Kidney capillary endothelial cell (primary cell): ENCODE results near the gene KLHL22.
"Not testable (repeated sequence)": the region's sequence is repeated elsewhere in the genome, so short reads cannot be mapped to it uniquely, and the experiment has no call there.

Experiments
- DNase-seq: peaks from one replicate; pipeline ENCODE4 v3.0.0-alpha.2; 2018; ENCODE audit warnings: low spot score

KLHL22 gene

DNA sequence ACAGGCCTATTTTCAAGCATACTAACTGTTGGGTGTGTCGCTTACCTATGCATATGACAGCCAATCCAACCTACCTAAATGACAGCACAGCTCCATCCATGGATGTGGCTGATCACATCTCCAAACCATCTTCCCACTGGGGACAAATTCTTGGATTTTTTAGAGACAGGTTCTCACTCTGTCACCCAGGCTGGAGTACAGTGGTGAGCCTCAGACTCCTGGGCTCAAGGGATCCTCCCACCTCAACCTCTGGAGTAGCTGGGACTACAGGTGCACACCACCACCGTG is 76.0 kb downstream of the KLHL22 start:
- no peak for DNase-seq

DNA sequence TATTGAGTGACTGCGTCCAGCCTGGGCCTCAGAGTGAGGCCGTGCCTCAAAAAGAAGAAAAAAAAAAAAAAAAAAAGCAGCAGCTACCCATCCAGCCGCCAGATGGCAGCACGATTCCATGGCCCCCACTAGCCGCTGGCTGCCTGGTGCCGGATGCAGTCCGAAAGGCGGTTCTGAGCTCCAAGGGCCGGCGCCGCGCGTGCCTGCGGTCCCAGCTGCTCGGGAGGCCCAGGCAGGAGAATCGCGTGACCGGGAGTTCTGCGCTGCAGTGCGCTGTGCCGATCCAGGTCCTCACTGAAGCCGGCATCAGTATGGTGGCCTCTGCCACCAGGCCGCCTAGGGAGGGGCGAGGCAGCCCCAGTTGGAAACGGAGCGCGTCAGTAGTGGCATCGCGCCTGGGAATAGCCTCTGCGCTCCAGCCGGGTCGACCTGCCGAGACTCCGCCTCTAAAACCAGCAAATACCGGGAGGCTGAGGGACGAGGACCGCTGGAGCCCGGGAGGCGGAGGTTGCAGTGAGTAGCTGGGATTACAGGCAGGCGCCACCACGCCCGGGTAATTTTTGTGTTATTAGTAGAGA is 77.3 kb downstream of the KLHL22 start:
- DNase-seq, result peak; percentile 72

DNA sequence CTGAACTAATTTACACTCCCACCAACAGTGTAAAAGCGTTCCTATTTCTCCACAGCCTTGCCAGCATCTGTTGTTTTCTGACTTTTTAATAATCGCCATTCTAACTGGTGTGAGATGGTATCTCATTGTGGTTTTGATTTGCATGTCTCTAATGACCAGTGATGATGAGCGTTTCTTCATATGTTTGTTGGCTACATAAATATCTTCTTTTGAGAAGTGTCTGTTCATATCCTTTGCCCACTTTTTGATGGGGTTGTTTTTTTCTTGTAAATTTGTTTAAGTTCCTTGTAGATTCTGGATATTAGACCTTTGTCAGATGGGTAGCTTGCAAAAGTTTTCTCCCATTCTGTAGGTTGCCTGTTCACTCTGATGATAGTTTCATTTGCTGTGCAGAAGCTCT is 79.9 kb downstream of the KLHL22 start:
- not testable (repeated sequence) for DNase-seq

DNA sequence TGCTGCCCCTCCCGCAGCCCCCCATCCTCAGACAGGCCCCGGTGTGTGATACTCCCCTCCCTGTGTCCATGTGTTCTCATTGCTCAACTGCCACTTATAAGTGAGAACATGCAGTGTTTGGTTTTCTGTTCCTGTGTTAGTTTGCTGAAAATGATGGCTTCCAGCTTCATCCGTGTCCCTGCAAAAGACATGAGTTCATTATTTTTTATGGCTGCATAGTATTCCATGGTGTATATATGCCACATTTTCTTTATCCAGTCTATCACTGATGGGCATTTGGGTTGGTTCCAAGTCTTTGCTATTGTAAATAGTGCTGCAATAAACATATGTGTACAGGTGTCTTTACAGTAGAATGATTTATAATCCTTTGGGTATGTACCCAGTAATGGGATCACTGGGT is 80.4 kb downstream of the KLHL22 start:
- not testable (repeated sequence) for DNase-seq

DNA sequence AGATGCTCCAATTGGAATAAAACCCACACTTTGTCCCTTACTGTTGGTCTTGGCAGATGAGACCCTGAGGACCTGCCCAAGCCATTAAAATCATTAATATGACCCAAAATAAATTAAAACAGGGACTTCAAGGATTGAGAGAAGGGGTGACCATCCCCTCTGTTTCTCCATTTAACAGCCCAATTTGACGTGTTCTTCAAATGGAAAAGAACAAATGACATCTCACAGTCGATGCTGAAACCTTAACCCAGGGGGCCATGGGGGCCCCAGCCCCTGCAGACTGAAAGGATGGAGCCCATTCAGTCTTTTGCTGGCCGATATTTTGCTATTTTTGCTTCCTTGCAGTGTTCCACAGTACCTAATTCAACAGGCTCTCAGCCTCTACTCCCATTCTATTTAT is 81.1 kb downstream of the KLHL22 start:
- DNase-seq, result no peak

DNA sequence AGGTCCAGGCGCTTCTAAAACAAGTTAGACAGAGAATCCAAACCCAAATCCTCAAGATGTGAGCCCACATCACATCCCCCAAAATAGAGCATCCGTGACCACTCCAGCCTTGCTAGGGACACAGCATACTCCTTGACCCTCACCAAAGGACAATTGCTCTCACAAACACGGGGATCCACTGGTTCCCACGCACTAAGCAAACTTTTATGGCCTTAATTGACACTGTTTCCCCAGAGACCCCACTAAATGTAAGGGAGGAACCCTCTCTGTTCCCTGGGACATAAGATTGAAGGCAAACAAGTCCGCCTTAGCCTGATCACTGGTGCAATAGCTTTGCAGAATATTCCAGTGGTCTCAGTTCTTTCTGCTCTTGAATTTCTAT is 81.5 kb downstream of the KLHL22 start:
- DNase-seq, result no peak

DNA sequence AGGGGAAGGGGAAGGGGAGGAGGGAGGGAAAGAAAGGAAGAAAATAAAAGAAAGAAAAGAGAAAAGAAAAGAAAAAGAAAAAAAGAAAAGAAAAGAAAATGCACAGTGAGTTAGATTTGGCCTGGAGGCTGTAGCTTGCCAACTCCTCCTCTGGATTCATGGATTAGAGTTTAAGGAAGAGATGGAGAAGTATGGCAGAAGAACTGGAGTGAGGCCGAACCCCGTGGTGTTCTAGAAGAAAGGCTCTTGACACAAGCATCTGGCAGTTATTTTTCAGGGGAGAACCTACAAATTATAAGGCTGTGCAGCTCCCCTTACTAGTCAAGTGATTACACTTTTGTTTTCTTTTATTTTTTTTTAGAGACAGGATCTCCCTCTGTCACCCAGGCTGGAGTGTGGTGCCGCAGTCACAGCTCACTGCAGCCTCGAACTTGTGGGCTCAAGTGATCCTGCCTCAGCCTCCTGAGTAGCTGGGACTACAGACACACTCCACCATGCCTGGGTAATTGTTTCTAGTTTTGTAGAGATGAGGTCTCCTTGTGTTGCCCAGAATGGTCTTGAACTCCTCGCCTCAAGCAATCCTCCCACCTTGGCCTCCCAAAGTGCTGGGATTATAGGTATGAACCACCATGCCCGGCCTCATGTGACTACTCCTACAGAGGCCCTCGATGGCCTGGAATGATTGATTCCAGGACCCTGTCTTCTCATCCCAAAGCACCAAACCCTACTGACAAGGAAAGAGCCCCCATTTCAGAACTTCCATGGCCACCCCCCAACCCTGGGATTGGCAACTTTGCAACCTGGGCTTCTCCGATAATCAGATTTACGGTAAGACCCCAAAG is 82.2 kb downstream of the KLHL22 start:
- no peak for DNase-seq

DNA sequence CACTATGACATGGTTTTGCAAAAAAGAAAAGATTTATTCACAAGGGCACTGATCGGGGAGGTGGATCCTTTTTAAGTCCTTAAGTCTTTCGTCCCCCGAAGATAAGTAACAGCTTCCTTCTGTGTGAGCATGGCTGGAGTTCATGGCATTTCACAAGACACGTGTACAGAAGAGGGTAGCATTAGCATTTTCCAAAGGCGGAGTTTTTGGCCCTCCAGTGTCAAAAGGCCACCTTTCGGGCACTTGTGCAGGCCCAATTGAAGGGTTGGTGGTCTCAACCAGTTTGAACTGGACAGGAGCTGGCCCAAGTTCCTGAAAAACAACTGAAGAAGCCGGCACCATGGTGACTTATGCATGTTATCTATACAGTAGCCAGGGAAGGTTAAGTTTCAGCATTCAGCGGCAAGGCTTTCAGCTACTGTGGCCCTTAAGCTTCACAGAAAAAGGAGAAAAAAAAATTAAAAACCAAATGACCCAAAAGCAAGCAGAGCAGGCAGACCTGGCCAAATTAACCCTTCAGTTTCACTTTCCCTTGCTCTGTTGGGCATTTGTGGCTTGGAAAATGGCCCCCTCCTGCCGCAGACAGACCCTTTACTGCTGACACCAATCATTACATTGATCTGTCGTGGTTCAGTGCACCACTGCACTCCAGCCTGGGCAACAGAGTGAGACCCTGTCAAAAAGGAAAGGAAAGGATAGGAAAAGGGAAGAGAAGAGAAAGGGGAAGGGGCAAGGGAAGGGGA is 83.0 kb downstream of the KLHL22 start:
- no peak for DNase-seq

DNA sequence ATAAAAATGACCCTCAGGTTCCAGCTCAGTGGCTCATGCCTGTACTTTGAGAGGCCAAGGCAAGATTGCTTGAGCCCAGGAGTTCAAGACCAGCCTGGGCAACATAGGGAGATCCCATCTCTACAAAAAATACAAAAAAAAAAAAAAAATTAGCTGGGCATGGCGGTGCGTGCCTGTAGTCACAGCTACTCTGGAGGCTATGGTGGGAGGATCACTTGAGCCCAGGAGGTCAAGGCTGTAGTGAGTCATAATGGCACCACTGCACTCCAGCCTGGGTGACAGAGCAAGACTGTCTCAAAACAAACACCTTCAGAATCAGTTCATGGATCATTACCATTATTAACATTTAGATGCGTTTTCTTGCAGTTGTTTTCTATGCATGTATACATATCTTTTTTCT is 86.2 kb downstream of the KLHL22 start:
- not testable (repeated sequence) for DNase-seq

DNA sequence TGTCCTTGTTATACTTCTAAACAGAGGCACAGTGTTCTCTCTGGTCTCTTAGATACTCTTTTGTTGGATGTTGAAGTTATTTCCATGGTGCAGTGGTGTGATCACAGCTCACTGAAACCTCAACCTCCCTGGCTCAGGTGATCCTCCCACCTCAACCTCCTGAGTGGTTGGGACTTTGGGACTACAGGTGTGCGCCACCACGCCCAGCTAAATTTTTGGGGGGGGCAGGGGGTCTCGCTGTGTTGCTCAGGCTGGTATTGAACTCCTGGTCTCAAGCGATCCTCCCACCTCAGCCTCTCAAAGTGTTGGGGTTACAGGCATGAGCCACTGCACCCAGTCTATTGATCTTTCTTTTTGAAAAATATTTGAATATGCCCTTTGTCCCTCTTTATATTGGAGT is 86.7 kb downstream of the KLHL22 start:
- DNase-seq, result no peak

DNA sequence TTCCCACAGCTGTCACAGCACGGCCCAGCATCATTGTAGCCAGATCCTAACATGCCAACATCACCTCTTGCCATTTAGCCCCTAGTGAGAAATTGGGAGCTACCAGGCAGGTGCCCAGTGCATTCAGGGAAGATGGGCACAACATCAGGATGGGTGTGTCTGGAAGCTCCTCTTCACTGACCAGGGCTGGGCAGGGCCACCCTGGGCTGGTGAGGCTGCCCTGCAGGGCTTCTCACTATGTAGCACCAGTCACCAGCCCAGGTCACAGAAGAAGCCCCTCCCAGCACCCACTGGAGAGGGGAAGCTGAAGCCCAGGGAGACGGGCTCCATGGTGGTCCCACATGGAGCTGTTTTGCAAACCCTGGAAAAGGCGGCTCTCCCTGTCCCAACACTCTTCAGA is 87.8 kb downstream of the KLHL22 start:
- no peak for DNase-seq

DNA sequence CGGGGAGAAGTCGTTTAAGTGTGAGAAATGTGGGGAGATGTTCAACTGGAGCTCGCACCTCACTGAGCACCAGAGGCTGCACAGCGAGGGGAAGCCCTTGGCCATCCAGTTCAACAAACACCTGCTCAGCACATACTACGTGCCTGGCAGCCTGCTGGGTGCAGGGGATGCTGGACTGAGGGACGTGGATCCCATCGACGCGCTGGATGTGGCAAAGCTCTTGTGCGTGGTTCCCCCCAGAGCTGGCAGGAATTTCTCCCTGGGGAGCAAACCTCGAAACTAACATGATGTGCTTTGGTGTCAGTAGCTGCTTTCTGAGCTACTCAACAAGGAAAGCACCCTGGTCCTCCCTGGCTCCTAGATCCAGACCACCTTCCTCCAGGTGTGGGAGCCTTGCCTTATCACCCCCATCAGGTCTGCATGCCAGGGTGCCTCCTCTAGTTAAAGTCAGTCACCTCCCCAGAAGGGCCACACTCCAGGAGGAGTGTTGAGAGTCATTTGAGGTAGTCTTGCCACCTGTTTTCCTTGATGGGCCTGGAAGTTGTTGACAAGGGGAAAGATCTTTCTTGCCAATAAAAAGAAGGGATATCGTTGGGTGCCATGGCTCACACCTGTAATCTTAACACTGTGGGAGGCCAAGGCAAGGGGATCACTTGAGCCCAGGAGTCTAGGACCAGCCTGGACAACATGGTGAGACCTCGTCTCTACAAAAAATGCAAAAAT is 88.7 kb downstream of the KLHL22 start:
- DNase-seq, result no peak

DNA sequence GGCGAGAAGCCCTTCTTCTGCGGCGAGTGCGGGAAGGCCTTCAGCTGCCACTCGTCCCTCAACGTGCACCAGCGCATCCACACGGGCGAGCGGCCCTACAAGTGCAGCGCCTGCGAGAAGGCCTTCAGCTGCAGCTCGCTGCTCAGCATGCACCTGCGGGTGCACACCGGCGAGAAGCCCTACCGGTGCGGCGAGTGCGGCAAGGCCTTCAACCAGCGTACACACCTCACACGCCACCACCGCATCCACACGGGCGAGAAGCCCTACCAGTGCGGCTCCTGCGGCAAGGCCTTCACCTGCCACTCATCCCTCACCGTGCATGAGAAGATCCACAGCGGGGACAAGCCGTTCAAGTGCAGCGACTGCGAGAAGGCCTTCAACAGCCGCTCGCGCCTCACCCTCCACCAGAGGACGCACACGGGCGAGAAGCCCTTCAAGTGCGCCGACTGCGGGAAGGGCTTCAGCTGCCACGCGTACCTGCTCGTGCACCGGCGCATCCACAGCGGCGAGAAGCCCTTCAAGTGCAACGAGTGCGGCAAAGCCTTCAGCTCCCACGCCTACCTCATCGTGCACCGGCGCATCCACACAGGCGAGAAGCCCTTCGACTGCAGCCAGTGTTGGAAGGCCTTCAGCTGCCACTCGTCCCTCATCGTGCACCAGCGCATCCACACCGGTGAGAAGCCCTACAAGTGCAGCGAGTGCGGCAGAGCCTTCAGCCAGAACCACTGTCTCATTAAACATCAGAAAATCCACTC is 89.5 kb downstream of the KLHL22 start:
- DNase-seq, result no peak

DNA sequence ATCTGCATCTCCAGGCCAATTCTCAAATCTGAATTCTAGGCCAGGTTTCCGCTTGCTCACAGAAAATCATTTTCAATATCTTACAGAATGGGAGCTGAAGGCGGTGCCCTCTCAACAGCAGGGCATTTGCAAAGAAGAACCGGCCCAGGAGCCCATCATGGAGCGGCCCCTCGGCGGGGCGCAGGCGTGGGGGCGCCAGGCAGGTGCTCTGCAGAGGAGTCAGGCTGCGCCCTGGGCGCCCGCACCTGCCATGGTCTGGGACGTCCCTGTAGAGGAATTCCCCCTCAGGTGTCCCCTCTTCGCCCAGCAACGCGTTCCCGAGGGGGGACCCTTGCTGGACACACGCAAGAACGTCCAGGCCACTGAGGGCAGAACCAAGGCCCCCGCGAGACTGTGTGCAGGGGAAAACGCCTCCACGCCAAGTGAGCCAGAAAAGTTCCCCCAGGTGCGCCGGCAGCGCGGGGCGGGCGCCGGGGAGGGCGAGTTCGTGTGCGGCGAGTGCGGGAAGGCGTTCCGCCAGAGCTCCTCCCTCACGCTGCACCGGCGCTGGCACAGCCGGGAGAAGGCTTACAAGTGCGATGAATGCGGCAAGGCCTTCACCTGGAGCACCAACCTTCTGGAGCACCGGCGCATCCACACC is 90.2 kb downstream of the KLHL22 start:
- no peak for DNase-seq

DNA sequence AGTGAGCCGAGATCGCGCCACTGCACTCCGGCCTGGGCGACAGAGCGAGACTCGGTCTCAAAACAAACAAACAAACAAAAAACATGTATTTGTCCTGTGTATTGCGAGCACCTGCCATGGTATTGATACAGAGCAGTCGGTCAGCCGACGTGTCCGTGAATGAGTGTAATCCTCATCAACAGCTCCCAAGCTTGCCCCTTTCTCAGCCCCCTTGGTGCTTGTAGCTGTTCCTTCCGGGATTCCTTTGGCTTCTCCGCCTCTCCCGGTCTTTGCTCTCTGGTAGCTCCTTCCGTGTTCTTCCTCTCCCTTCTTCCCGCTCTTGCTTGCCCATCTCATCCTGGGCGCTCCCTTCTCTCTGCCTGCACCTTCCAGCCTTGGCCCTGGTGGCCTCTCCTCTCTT is 90.7 kb downstream of the KLHL22 start:
- no peak for DNase-seq

DNA sequence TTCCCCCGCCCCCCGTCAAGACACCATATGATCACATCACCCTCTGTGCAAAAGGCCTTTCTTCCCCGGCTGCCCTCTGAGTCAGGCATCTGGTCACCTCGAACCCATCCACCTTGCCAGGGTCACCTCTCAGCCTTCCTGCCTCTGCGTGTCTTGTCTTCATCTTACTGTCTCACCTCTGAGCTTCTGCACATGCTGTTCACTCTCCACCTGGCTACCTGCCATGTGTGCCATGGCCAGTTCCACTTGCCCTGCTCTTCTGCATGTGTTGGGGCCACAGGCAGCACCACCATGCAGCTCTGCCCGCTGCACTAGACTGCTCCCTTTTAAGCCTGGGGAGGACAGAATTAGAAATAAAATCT is 91.8 kb downstream of the KLHL22 start:
- DNase-seq, result no peak

DNA sequence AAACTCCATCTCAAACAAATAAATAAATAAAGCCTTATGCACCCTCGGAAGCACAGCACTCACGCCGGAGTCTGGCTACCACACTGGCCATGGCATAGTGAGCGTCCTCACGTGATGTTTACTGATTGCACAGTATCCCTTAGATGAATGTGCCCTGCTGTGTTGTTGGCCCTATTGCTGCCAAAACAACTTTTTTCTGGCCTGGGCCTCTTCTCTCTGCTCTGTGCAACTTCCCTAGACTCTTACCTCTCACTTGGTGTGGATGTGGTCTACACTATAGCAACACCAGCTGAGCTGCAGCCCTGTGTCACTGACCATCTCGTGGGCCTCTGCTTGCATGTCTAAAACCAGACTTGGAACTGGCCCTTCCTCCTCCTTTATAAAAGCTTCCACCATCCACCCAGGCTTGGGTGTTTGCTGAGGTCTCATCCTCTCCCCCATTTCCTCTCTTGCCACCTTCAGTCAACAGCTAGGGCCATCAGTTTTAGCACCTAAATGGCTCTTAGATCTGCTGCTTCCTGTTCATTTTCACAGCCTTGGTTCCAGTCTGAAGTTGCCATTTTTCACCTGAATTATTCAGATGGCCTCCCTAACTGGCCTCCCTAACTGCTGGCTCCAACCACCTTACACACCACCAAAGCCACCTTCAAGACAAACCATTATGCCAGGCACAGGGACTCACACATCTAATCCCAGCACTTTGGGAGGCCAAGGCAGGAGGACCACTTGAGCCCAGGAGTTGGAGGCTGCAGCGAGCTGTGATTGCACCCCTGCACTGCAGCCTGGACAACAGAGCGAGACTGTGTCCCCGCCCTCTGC is 92.4 kb downstream of the KLHL22 start:
- no peak for DNase-seq

DNA sequence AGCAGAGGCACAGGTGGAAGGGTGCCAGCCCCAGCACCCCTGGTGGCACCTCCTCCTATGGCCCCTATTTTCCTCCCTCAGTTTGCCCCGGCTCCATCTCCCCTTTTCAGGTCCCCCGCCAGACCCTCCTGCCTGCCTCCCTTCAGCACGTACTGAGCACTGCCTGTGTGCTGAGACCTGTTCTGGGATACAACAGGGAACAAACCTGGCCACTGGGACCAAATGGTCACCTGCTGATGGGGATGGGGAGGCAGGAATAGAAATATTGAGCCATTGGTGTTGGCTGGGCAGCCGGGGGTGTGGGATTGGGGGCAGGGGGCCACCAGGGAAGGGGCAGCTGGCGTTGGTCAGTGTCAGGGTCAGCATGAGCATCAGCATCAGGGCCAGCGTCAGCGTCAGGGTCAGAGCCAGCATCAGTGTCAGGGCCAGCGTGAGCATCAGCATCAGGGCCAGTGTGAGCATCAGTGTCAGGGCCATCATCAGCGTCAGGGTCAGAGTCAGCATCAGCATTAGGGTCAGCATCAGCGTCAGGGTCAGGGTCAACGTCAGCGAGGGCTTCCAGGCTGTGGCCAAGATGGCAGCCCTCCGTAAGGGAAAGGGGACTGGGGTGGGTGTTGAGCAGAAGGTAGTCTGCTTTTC is 94.1 kb downstream of the KLHL22 start:
- no peak for DNase-seq

DNA sequence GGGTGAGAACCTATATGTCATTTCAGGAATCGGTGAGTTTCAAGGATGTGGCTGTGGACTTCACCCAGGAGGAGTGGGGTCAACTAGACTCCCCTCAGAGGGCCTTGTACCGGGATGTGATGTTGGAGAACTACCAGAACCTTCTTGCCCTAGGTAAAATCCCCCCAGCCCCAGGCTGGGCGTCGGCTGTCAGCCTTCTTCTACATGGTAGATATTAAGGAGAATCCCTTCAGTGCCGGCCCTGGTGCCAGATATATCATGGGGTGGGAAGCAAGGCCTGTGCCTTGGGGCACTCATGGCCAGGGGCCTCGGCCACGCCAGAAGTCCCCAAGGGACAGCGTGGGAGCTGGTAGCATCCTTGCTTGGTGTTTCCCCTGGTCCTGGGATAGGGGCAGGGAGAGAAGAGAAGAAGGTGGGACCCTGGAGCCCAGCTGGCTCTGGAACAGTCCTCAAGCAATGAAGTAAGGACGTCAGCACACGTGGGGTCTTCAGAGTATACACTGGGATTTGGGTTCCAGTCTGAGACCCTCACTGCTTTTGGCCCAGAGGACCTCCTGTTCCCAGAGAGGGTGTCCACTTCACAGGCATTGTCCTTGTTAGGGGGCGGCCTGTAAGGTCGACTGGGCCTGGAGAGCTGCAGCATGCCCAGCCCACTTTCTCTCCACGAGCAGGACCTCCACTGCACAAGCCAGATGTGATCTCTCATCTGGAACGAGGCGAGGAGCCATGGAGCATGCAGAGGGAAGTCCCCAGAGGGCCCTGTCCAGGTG is 94.8 kb downstream of the KLHL22 start:
- no peak for DNase-seq
